ENCODE measurements around the gene MUSTN1.

The MUSTN1 gene

GRCh38 chr3:52786330-52787215, 48.2 kb downstream of the MUSTN1 start:
- DNase-seq (ENCODE audit: low read depth, low spot score), result no peak

- no peak for DNase-seq (ENCODE audit: low read depth, low spot score)
These were observed 49.8 kb downstream of the MUSTN1 start for GRCh38 chr3:52784931-52785590.

- DNase-seq (ENCODE audit: low read depth, low spot score), result no peak
These were observed 50.7 kb downstream of the MUSTN1 start for GRCh38 chr3:52784021-52784621.

- no peak for DNase-seq (ENCODE audit: low read depth, low spot score)
These were observed 51.6 kb downstream of the MUSTN1 start for GRCh38 chr3:52783211-52783555.
